H1 (cell line): ENCODE results near the gene RP9. TPM values are rescaled to one million over a fixed set of nuclear protein-coding genes. Genes with fewer than 3 reads are reported as not detected.
A peak's percentile ranks its signal among the peaks of the same experiment; 100 is the strongest.

Source experiments
- CTCF ChIA-PET: fragments of 300-600 bp; sonication (Branson Sonifier 250); formaldehyde crosslinking; loops from one replicate; lab custom pipeline; 2021; ENCODE audit not compliant: partially characterized antibody; lab: Charles Lee
- POLR2A ChIA-PET: fragments of 300-600 bp; sonication (Branson Sonifier 250); formaldehyde crosslinking; loops from one replicate; lab custom pipeline; 2021; ENCODE audit warnings: inconsistent platforms; ENCODE audit not compliant: partially characterized antibody; lab: Charles Lee
- DNase-seq, 2 experiments: peaks; one replicate each; pipeline versions ENCODE4 v3.0.0 to v3.0.0-alpha.2; 2010 to 2022; ENCODE audit warnings: low spot score in 2 of 2, low read depth in 1 of 2, mixed read lengths in 1 of 2
- FAIRE-seq: peaks from 2 replicates; lab custom pipeline; 2011; peaks lifted over from hg19 to GRCh38; lab: Jason Lieb, UNC
- H2AFZ ChIP-seq: 2 replicates; pipeline ENCODE4 v1.8.1; 2012; ENCODE audit warnings: low read length, inconsistent platforms
- H2AK5ac ChIP-seq: 2 replicates; pipeline ENCODE4 v1.6.1; 2013; ENCODE audit warnings: low read depth, low read length
- H2BK120ac ChIP-seq: replicated peaks from 2 replicates; pipeline ENCODE3; 2013; ENCODE audit warnings: low read depth, low read length, inconsistent platforms
- H2BK12ac ChIP-seq: 2 replicates; pipeline ENCODE4 v1.6.1; 2013; ENCODE audit warnings: low read depth, low read length
- H2BK15ac ChIP-seq: 2 replicates; pipeline ENCODE4 v1.6.1; 2013; ENCODE audit warnings: low read length
- H2BK20ac ChIP-seq: 2 replicates; pipeline ENCODE4 v1.6.1; 2013; ENCODE audit warnings: low read length
- H2BK5ac ChIP-seq: 2 replicates; pipeline ENCODE4 v1.6.1; 2013; ENCODE audit warnings: low read depth, low read length
- H3K14ac ChIP-seq: 2 replicates; pipeline ENCODE4 v1.6.1; 2013; ENCODE audit warnings: inconsistent platforms; ENCODE audit not compliant: insufficient read length
- H3K18ac ChIP-seq: 2 replicates; pipeline ENCODE4 v1.6.1; 2013; ENCODE audit warnings: low read length; ENCODE audit errors: extremely low read depth
- H3K23ac ChIP-seq: 2 replicates; pipeline ENCODE4 v1.6.1; 2013; ENCODE audit warnings: inconsistent platforms; ENCODE audit not compliant: insufficient read length
- H3K23me2 ChIP-seq: 2 replicates; pipeline ENCODE4 v1.6.1; 2013; ENCODE audit warnings: low read depth, low read length
- H3K27ac ChIP-seq: 2 replicates; pipeline ENCODE4 v1.6.1; 2011; ENCODE audit warnings: low read depth, low read length, inconsistent platforms
- H3K27me3 ChIP-seq, 4 experiments: replicated peaks in 1 of 4; 1 replicate in 1 of 4; 2 replicates in 3 of 4; pipeline versions ENCODE4 v1.6.1 to v1.8.1; 2011 to 2013; ENCODE audit warnings: low read length in 3 of 4, mild to moderate bottlenecking in 3 of 4, inconsistent platforms in 2 of 4, mixed read lengths in 2 of 4, moderate library complexity in 1 of 4; ENCODE audit not compliant: control insufficient read depth in 3 of 4, insufficient read depth in 3 of 4; ENCODE audit errors: extremely low read depth in 1 of 4
- H3K36me3 ChIP-seq, 4 experiments: 2 replicates each; pipeline versions ENCODE4 v1.6.1 to v1.8.1; 2011 to 2013; ENCODE audit warnings: mild to moderate bottlenecking in 4 of 4, low read length in 3 of 4, moderate library complexity in 2 of 4, control low read depth in 1 of 4, inconsistent platforms in 1 of 4; ENCODE audit not compliant: insufficient read depth in 4 of 4, control insufficient read depth in 2 of 4
- H3K4ac ChIP-seq: replicated peaks from 2 replicates; pipeline ENCODE3; 2013; ENCODE audit warnings: low read length, low read depth, mixed read lengths, inconsistent platforms; ENCODE audit not compliant: insufficient read length
- H3K4me1 ChIP-seq, 4 experiments: replicated peaks in 1 of 4; 1 replicate in 1 of 4; 2 replicates in 3 of 4; pipeline versions ENCODE4 v1.6.1 to v1.8.1; 2011 to 2013; ENCODE audit warnings: low read length in 3 of 4, inconsistent platforms in 2 of 4, mixed read lengths in 1 of 4; ENCODE audit not compliant: insufficient read depth in 4 of 4, control insufficient read depth in 3 of 4
- H3K4me2 ChIP-seq, 2 experiments: 2 replicates each; pipeline versions ENCODE4 v1.6.1 to v1.8.1; 2011 to 2013; ENCODE audit warnings: low read depth in 2 of 2, low read length in 2 of 2, control low read depth in 1 of 2, inconsistent platforms in 1 of 2, mild to moderate bottlenecking in 1 of 2; ENCODE audit not compliant: insufficient read depth in 1 of 2
- H3K4me3 ChIP-seq, 4 experiments: fragments of 200-600, 300-600 bp in 1 of 4; sonication (generic), shearing (Covaris generic), sonication (Bioruptor Twin) in 1 of 4; 2 replicates each; pipeline versions ENCODE4 v1.5.1 to v1.8.1; 2011 to 2016; ENCODE audit warnings: low read length in 4 of 4, low read depth in 3 of 4, control low read depth in 2 of 4, inconsistent platforms in 2 of 4, mild to moderate bottlenecking in 2 of 4, mixed read lengths in 1 of 4, moderate library complexity in 1 of 4; ENCODE audit not compliant: insufficient read depth in 2 of 4; ENCODE audit errors: extremely low read depth in 1 of 4
- H3K56ac ChIP-seq: replicated peaks from 2 replicates; pipeline ENCODE3; 2013; ENCODE audit warnings: low read depth, mild to moderate bottlenecking, mixed read lengths, low read length, inconsistent platforms; ENCODE audit not compliant: insufficient read length
- H3K79me1 ChIP-seq: 2 replicates; pipeline ENCODE4 v1.6.1; 2013; ENCODE audit warnings: low read depth, low read length, control low read depth
- H3K79me2 ChIP-seq, 2 experiments: 2 replicates each; pipeline versions ENCODE4 v1.6.1 to v1.8.1; 2012 to 2013; ENCODE audit warnings: low read length in 2 of 2, mild to moderate bottlenecking in 2 of 2, inconsistent platforms in 1 of 2; ENCODE audit not compliant: insufficient read depth in 2 of 2, control insufficient read depth in 1 of 2
- H3K9ac ChIP-seq, 4 experiments: replicated peaks in 1 of 4; 1 replicate in 1 of 4; 2 replicates in 3 of 4; pipeline versions ENCODE4 v1.6.1 to v1.8.1; 2011 to 2013; ENCODE audit warnings: low read depth in 3 of 4, low read length in 3 of 4, control low read depth in 2 of 4, mild to moderate bottlenecking in 2 of 4, moderate library complexity in 2 of 4, inconsistent platforms in 1 of 4; ENCODE audit errors: extremely low read depth in 1 of 4
- H3K9me3 ChIP-seq, 2 experiments: 2 replicates each; pipeline versions ENCODE4 v1.6.1 to v1.8.1; 2012 to 2013; ENCODE audit warnings: mild to moderate bottlenecking in 2 of 2, moderate library complexity in 2 of 2, control low read depth in 1 of 2, inconsistent platforms in 1 of 2, low read depth in 1 of 2, low read length in 1 of 2, mixed read lengths in 1 of 2; ENCODE audit not compliant: insufficient read depth in 2 of 2
- H4K20me1 ChIP-seq, 2 experiments: replicated peaks in 1 of 2; 2 replicates each; pipeline versions ENCODE3 to v1.8.1; 2011 to 2013; ENCODE audit warnings: inconsistent platforms in 2 of 2, low read length in 2 of 2, mild to moderate bottlenecking in 1 of 2; ENCODE audit not compliant: insufficient read depth in 2 of 2, control insufficient read depth in 1 of 2
- H4K5ac ChIP-seq: 2 replicates; pipeline ENCODE4 v1.6.1; 2013; ENCODE audit warnings: low read length, low read depth, mixed read lengths, inconsistent platforms; ENCODE audit not compliant: insufficient read length
- H4K8ac ChIP-seq: 2 replicates; pipeline ENCODE4 v1.8.0; 2013; ENCODE audit warnings: mild to moderate bottlenecking, moderate library complexity, low read length, inconsistent platforms; ENCODE audit not compliant: insufficient read depth; ENCODE audit errors: extremely low read depth
- H4K91ac ChIP-seq: replicated peaks from 2 replicates; pipeline ENCODE3; 2013; ENCODE audit warnings: low read length, mixed read lengths, inconsistent platforms; ENCODE audit not compliant: insufficient read length
- SIN3A ChIP-seq, 2 experiments: IDR thresholded peaks in 1 of 2; conservative IDR thresholded peaks in 1 of 2; 2 replicates each; pipeline ENCODE4 v1.6.1; 2011 to 2012; ENCODE audit warnings: low read length in 2 of 2, improper control_type of control experiment in 1 of 2, low read depth in 1 of 2, mild to moderate bottlenecking in 1 of 2
- TEAD4 ChIP-seq: IDR thresholded peaks from 2 replicates; pipeline ENCODE4 v1.6.1; 2012; ENCODE audit warnings: low read depth, low read length, inconsistent platforms, mixed read lengths
- WGBS, 2 experiments: shearing (Covaris generic) in 1 of 2; methylation state at CpG; one replicate each; pipeline versions ENCODE4 v1.1.6 to v1.1.7; 2013 to 2015; ENCODE audit warnings: low lambda C conversion rate in 2 of 2, mixed read lengths in 2 of 2, inconsistent platforms in 1 of 2, low coverage in 1 of 2, missing lambda C conversion rate in 1 of 2; ENCODE audit not compliant: insufficient replicate concordance in 2 of 2, insufficient coverage in 1 of 2, insufficient read length in 1 of 2; ENCODE audit errors: extremely low coverage in 1 of 2, missing lambda C conversion rate in 1 of 2; 5-methylcytosine and 5-hydroxymethylcytosine counted together
- polyA plus RNA-seq, 7 experiments: library from polyadenylated mRNA; depleted of rRNA in 3 of 7; stranded (reverse) in 5 of 7; unstranded in 2 of 7; fragments of >200 nt in 5 of 7; fragments of 200-250 nt in 2 of 7; gene quantifications; 1 replicate in 5 of 7; 2 replicates in 1 of 7; 4 replicates in 1 of 7; pipeline versions ENCODE4 v1.2.1 to v1.2.3, GENCODE V29; 2011 to 2013; ENCODE audit warnings: missing spikeins in 2 of 7, mixed read lengths in 2 of 7
- total RNA-seq: library from RNA; stranded (reverse); fragmentation: NEBNext Ultra II Directional; extraction: Animal tissue kit (Norgen Biotek cat#: 25700); gene quantifications from 2 replicates; pipeline ENCODE4 v1.2.1, GENCODE V29; 2021

The RP9 gene
- total and polyA plus RNA-seq, 2 of the 8 experiments (the other 6 are each of a cell fraction or from before 2014, with no cell fraction given) = 11.0 to 12.4 TPM

DNA sequence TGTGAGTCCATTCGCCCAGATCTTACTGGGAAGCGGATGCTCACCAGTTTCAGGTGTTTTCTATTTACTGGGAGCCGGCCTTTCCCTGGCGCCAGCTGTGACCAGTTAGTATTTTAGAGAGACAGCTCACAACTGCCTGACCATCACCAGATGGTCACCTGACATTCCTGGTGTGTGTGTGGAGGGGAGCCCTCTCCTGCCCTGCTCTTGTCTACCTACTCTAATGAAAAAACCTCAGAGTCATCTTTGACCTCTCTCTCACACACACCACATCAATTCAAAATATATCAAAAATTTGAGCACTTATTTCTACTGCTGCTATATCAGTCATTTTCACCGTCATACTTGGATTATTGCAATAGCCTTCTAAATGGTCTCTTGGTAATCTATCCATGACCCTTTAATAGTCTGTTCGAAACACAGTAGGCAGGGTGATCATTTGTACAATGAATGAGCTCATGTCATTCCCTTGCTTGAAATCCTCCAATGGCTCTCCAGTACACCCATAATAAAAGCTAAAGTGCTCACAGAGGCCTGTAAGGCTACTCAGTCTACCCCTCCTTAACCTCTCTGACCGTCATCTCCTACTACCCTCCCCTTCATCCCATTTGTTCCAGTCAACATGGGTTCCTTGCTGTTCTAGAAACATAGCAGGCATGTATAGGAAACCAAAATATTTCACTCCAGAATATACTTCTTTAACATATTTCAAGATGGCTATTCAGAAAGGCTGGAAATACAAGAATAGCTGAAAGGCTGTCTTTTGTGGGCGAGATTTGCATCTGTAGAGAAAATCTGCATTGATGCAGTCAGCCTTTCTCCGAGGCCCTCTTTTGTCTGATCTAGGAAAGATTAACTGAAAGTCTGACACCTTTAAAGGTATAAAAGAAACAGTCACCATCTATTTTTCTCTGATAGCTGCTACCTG is 29.2 kb downstream of the RP9 start:
- Histone ChIP-seq H3K23ac (no peak overlapping the region), H3K14ac (no peak overlapping the region), H2BK120ac (peak overlapping the region; percentile 69), H2BK12ac (peak overlapping the region; percentile 60; the same call in 1 of the 2 replicates), H3K4me3 (no peak overlapping the region), H4K5ac (no peak overlapping the region), H2AK5ac (no peak overlapping the region; the same call in 1 of the 2 replicates), H3K9me3 (no peaks in the 10 kb centered on the region), H3K79me2 (no peaks in the 10 kb centered on the region), H4K20me1 (no peaks in the 10 kb centered on the region), H3K23me2 (no peaks in the 10 kb centered on the region), H2BK20ac (peak overlapping the region; percentile 52; the same call in 1 of the 2 replicates), H2AFZ (no peak overlapping the region; the same call in 1 of the 2 replicates), H3K27ac (no peak overlapping the region), H3K79me1 (no peaks in the 10 kb centered on the region), H3K56ac (no peak overlapping the region), H3K27me3 (no peaks in the 10 kb centered on the region), H3K4me1 (peaks cover 1 to 12% (median 8%) of the 10 kb centered on the region in 4 experiments; a peak in 3 of 7 replicates), H4K8ac (no peak overlapping the region), H3K36me3 (no peaks in the 10 kb centered on the region), H4K91ac (no peak overlapping the region), H3K18ac (no peak overlapping the region), H3K9ac (no peak overlapping the region), H2BK5ac (peak overlapping the region; percentile 22; the same call in 1 of the 2 replicates), H2BK15ac (no peak overlapping the region), H3K4me2 (peak overlapping the region in 1 of 2 experiments; percentile 43; a peak in 2 of 4 replicates), H3K4ac (no peak overlapping the region)
- DNase-seq (no peak), FAIRE-seq (no peak)
- ChIA-PET CTCF (interaction anchor here (1.7 kb wide), 1 partner anchor 27 kb away, joined by 5 read pairs; no protein-coding TSS in a partner anchor), POLR2A (interaction anchor here (1.1 kb wide), 1 partner anchor 18 kb away, joined by 3 read pairs; the partner anchor contains the start of gene NT5C3A)
- 79 to 100% methylated on average over 1 to 9 of the region's 9 CpGs for WGBS, 2 experiments
- TF ChIP-seq SIN3A (conservative IDR thresholded peaks at IDR 0.05 in 1 of 2, IDR thresholded peaks at IDR 0.05 in 1 of 2; ENCODE audit: low read depth in 1 of 2, low read length in 2 of 2) (no peak), TEAD4 (no peak)
